Activated CD8-positive, alpha-beta memory T cell treated with anti-CD3 and anti-CD28 coated beads, Interleukin-2, amount 50 U/mL, for 1 hour (primary cell): ENCODE results near the gene SLC4A11.

Experiments
- DNase-seq: peaks from one replicate; pipeline ENCODE4 v3.0.0-alpha.2; 2020; ENCODE audit errors: extremely low read depth

Gene SLC4A11

DNA sequence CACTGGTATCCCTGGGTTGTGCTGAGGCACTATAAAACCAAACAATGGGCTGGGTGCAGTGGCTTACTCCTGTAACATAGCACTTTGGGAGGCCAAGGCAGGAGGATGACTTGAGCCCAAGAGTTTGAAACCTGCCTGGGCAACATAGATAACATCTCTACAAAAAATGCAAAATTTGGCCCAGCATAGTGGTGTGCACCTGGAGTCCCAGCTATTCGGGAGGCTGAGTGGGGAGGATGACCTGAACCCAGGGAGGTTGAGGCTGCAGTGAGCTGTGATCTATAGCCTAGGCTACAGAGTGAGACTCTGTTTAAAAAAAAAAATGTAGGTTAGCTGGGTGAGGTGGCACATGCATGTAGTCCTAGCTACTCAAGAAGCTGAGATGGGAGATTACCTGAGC lies 7.7 kb upstream of the SLC4A11 start:
- no peak for DNase-seq

DNA sequence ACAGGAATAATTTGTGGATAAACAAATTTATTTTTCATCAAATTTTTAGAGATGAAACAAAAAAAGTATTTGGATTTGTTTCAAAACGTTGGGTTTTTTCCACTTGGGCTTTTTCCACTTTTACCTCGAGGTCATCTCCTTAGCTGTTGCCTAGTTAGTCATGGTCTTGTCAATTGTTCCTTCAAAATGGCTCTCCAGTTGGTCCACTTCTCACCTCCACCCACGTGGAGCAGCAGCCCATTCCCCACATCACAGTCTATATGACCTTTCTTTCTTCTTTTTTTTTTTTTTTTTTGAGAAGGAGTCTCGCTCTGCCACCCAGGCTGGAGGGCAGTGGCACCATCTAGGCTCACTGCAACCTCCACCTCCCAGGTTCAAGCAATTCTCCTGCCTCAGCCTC lies 6.7 kb upstream of the SLC4A11 start:
- DNase-seq = no peak

DNA sequence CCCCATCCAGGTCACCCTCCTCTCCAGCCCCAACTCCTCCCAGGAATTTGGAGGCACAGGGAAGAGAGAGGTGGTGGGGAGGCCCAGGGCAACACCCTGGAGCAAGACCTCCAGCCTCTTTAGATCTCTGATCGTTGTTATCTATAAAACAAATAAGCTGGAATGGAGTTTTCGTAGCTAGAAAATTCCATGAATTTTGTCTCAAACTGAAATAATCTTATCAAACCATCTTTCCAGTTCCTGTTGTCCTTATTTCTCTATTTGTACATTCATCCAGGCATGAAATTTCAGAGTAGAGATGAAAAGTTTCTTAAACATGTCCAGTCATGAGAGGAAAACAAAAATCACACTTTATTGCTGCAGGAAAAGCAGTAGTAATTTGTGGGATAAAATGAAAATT lies 6.2 kb upstream of the SLC4A11 start:
- DNase-seq = no peak

- no peak for DNase-seq
Measured at GRCh38 chr20:3244613-3245012, 5.6 kb upstream of the SLC4A11 start.

GRCh38 chr20:3243718-3244358 lies 4.8 kb upstream of the SLC4A11 start:
- no peak for DNase-seq

DNA sequence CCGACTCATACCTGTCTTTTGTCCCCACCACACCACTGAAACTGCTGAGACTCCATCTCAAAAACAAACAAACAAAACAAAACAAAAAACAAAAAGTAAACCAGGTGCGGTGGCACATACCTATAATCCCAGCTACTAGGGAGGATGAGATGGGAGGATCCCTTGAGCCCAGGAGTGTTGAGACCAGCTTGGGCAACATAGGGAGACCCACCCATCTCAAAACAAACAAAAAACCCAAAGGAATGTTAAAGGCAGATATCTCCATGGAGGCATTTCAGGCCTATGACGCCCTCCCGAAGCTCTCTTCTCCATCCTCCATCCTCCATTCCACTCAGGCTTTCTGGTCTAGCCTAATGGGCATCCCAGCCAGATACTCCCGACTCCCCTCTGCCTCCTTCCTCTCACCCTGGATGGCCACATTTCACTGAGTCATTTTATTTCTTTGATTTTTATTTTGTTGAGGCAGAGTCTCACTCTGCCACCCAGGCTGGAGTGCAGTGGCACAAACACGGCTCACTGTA lies 3.2 kb upstream of the SLC4A11 start:
- DNase-seq = no peak

- DNase-seq = no peak
Measured at GRCh38 chr20:3240776-3241363, 1.9 kb upstream of the SLC4A11 start.

GRCh38 chr20:3239867-3240775 lies 1.1 kb upstream of the SLC4A11 start:
- no peak for DNase-seq

DNA sequence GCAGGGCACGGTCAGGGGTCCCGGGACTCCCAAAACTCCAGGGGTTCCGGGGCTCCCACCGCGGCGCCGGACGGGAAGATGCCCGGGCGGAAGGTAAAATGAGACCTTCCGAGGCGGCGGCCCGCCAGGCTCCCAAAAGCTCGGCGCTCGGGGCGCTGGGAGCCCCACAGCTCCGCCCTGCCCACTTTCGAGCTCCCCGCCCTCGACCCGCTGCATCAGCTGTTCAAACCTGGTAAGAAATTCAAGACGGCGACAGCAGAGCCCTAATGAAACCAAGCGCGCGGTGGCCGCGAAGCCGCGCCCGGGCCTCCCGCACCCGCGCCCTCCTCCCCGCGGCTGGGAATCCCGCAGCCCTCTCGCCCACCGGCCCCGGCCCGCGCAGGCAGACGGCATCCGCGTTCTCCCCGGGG lies 369 bp downstream of the SLC4A11 start:
- DNase-seq = no peak

GRCh38 chr20:3237958-3238615 lies 903 bp downstream of the SLC4A11 start:
- no peak for DNase-seq

- no peak for DNase-seq
Measured at GRCh38 chr20:3237011-3237957, 1.7 kb downstream of the SLC4A11 start.

DNA sequence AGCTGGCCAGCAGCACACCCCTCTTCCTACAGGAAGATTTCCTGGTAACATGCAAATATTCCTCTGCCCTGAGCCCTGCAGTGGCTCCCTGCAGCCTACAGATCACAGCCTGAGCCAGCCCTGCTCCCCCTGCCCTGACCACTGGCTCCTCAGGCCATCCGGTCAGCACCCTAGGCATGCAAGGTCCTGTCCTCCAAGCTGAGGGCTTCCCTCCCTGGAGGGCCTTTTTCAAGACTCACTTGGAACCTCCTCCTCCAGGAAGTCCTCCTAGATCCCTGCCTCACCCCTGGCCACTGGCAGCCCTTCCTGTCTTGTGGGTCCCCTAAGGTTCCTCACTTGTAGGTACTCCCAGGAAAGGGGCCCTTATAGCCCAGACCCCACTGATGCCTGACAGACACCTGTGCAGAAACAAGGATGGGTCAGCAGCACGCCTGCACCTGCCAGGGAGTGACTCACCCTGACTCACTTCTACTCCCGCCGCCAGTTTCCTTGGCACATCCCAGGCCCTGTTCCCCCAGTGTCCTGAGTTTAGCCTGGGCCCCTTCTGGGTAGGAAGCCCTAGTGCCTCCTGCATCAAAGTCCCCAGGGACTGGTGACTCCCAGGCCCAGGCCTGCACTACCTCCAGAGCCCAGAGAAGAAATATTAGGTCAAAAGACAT lies 3.2 kb downstream of the SLC4A11 start:
- DNase-seq = no peak

DNA sequence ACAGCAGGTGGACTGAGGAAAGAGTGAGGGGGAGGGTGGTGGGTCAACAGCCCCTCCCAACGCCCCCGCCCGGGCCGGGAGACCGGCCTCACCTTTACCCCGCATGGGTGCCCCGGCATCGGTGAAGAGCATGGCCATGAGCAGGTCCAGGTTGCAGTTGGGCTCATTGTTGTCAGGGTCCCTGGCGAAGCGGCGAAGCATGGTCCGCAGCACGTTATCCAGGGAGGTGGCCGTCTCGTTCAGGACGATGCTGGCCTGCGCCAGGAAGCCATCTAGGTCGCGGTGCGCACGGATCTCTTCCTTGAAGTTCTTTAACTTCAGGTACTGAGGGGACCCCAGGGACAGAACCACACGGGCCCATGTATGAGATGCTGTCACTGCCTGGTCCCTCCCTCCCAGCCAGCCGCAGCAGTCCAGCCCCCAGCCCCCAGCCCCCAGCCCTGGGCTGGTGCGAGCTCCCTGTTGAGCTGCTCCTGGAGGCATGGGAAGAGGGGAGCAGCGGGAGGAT lies 4.9 kb downstream of the SLC4A11 start:
- no peak for DNase-seq

GRCh38 chr20:3233131-3233990 lies 5.6 kb downstream of the SLC4A11 start:
- no peak for DNase-seq

DNA sequence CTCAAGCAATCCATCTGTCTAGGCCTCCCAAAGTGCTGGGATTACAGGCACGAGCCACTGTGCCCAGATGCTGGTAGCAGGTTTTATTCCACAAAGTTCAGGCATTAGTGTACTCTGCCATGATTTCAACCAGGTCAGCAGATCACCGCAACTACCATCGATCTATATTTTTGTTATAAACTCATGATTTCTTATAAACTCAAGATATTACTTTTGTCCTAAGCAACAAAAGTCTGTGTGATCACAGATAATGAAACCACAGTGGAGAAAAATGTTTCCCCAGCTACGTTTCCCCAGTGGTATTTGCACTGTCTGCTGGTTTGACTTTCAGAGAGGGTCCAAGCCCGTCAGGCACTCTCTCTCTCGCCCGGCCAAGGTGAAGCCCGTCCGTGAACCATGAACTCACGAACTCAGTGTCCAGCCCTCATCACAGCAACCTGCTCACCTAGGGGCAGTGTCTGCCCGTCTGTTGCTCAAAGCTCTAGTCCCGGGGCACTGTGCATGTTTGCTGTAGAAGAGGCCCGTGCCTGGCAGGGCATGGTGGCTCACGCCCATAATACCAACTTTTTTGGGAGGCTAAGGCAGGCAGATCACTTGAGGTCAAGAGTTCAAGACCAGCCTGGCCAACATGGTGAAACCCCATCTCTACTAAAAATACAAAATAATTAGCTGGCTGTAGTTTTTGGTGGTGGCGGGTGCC lies 7.0 kb downstream of the SLC4A11 start:
- DNase-seq = no peak

GRCh38 chr20:3231116-3231515 lies 7.9 kb downstream of the SLC4A11 start:
- no peak for DNase-seq

GRCh38 chr20:3229798-3230197 lies 9.2 kb downstream of the SLC4A11 start:
- no peak for DNase-seq

- DNase-seq = no peak
Measured at GRCh38 chr20:3229158-3229557, 9.8 kb downstream of the SLC4A11 start.

DNA sequence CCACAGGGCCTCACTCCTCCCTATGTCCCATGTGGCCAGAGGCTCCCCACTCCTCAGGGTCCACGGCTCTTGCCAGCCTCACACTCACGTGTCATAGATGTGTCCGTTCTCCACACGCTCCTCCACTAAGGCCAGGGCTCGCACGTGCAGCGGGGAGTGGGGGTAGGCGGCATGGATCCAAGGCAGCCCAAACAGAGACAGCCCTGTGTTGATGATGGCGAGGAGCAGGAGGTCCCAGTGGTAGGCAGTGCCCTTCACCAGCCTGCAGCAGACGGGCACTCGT lies 10.3 kb downstream of the SLC4A11 start:
- no peak for DNase-seq
